H1 (cell line): ENCODE data around the gene RBM47. TPM values are rescaled to one million over a fixed set of nuclear protein-coding genes. Genes with fewer than 3 reads are reported as not detected.

Source experiments
- CTCF ChIA-PET: fragments of 300-600 bp; sonication (Branson Sonifier 250); formaldehyde crosslinking; loops from one replicate; lab custom pipeline; 2021; ENCODE audit not compliant: partially characterized antibody; lab: Charles Lee
- POLR2A ChIA-PET: fragments of 300-600 bp; sonication (Branson Sonifier 250); formaldehyde crosslinking; loops from one replicate; lab custom pipeline; 2021; ENCODE audit warnings: inconsistent platforms; ENCODE audit not compliant: partially characterized antibody; lab: Charles Lee
- DNase-seq, 2 experiments: peaks; one replicate each; pipeline versions ENCODE4 v3.0.0 to v3.0.0-alpha.2; 2010 to 2022; ENCODE audit warnings: low spot score in 2 of 2, low read depth in 1 of 2, mixed read lengths in 1 of 2
- FAIRE-seq: peaks from 2 replicates; lab custom pipeline; 2011; peaks lifted over from hg19 to GRCh38; lab: Jason Lieb, UNC
- H2AFZ ChIP-seq: 2 replicates; pipeline ENCODE4 v1.8.1; 2012; ENCODE audit warnings: low read length, inconsistent platforms
- H2AK5ac ChIP-seq: 2 replicates; pipeline ENCODE4 v1.6.1; 2013; ENCODE audit warnings: low read depth, low read length
- H2BK120ac ChIP-seq: replicated peaks from 2 replicates; pipeline ENCODE3; 2013; ENCODE audit warnings: low read depth, low read length, inconsistent platforms
- H2BK12ac ChIP-seq: 2 replicates; pipeline ENCODE4 v1.6.1; 2013; ENCODE audit warnings: low read depth, low read length
- H2BK15ac ChIP-seq: 2 replicates; pipeline ENCODE4 v1.6.1; 2013; ENCODE audit warnings: low read length
- H2BK20ac ChIP-seq: 2 replicates; pipeline ENCODE4 v1.6.1; 2013; ENCODE audit warnings: low read length
- H2BK5ac ChIP-seq: 2 replicates; pipeline ENCODE4 v1.6.1; 2013; ENCODE audit warnings: low read depth, low read length
- H3K14ac ChIP-seq: 2 replicates; pipeline ENCODE4 v1.6.1; 2013; ENCODE audit warnings: inconsistent platforms; ENCODE audit not compliant: insufficient read length
- H3K18ac ChIP-seq: 2 replicates; pipeline ENCODE4 v1.6.1; 2013; ENCODE audit warnings: low read length; ENCODE audit errors: extremely low read depth
- H3K23ac ChIP-seq: 2 replicates; pipeline ENCODE4 v1.6.1; 2013; ENCODE audit warnings: inconsistent platforms; ENCODE audit not compliant: insufficient read length
- H3K23me2 ChIP-seq: 2 replicates; pipeline ENCODE4 v1.6.1; 2013; ENCODE audit warnings: low read depth, low read length
- H3K27ac ChIP-seq: 2 replicates; pipeline ENCODE4 v1.6.1; 2011; ENCODE audit warnings: low read depth, low read length, inconsistent platforms
- H3K27me3 ChIP-seq, 4 experiments: replicated peaks in 1 of 4; 1 replicate in 1 of 4; 2 replicates in 3 of 4; pipeline versions ENCODE4 v1.6.1 to v1.8.1; 2011 to 2013; ENCODE audit warnings: low read length in 3 of 4, mild to moderate bottlenecking in 3 of 4, inconsistent platforms in 2 of 4, mixed read lengths in 2 of 4, moderate library complexity in 1 of 4; ENCODE audit not compliant: control insufficient read depth in 3 of 4, insufficient read depth in 3 of 4; ENCODE audit errors: extremely low read depth in 1 of 4
- H3K36me3 ChIP-seq, 4 experiments: 2 replicates each; pipeline versions ENCODE4 v1.6.1 to v1.8.1; 2011 to 2013; ENCODE audit warnings: mild to moderate bottlenecking in 4 of 4, low read length in 3 of 4, moderate library complexity in 2 of 4, control low read depth in 1 of 4, inconsistent platforms in 1 of 4; ENCODE audit not compliant: insufficient read depth in 4 of 4, control insufficient read depth in 2 of 4
- H3K4ac ChIP-seq: replicated peaks from 2 replicates; pipeline ENCODE3; 2013; ENCODE audit warnings: low read length, low read depth, mixed read lengths, inconsistent platforms; ENCODE audit not compliant: insufficient read length
- H3K4me1 ChIP-seq, 4 experiments: replicated peaks in 1 of 4; 1 replicate in 1 of 4; 2 replicates in 3 of 4; pipeline versions ENCODE4 v1.6.1 to v1.8.1; 2011 to 2013; ENCODE audit warnings: low read length in 3 of 4, inconsistent platforms in 2 of 4, mixed read lengths in 1 of 4; ENCODE audit not compliant: insufficient read depth in 4 of 4, control insufficient read depth in 3 of 4
- H3K4me2 ChIP-seq, 2 experiments: 2 replicates each; pipeline versions ENCODE4 v1.6.1 to v1.8.1; 2011 to 2013; ENCODE audit warnings: low read depth in 2 of 2, low read length in 2 of 2, control low read depth in 1 of 2, inconsistent platforms in 1 of 2, mild to moderate bottlenecking in 1 of 2; ENCODE audit not compliant: insufficient read depth in 1 of 2
- H3K4me3 ChIP-seq, 4 experiments: fragments of 200-600, 300-600 bp in 1 of 4; sonication (generic), shearing (Covaris generic), sonication (Bioruptor Twin) in 1 of 4; 2 replicates each; pipeline versions ENCODE4 v1.5.1 to v1.8.1; 2011 to 2016; ENCODE audit warnings: low read length in 4 of 4, low read depth in 3 of 4, control low read depth in 2 of 4, inconsistent platforms in 2 of 4, mild to moderate bottlenecking in 2 of 4, mixed read lengths in 1 of 4, moderate library complexity in 1 of 4; ENCODE audit not compliant: insufficient read depth in 2 of 4; ENCODE audit errors: extremely low read depth in 1 of 4
- H3K56ac ChIP-seq: replicated peaks from 2 replicates; pipeline ENCODE3; 2013; ENCODE audit warnings: low read depth, mild to moderate bottlenecking, mixed read lengths, low read length, inconsistent platforms; ENCODE audit not compliant: insufficient read length
- H3K79me1 ChIP-seq: 2 replicates; pipeline ENCODE4 v1.6.1; 2013; ENCODE audit warnings: low read depth, low read length, control low read depth
- H3K79me2 ChIP-seq, 2 experiments: 2 replicates each; pipeline versions ENCODE4 v1.6.1 to v1.8.1; 2012 to 2013; ENCODE audit warnings: low read length in 2 of 2, mild to moderate bottlenecking in 2 of 2, inconsistent platforms in 1 of 2; ENCODE audit not compliant: insufficient read depth in 2 of 2, control insufficient read depth in 1 of 2
- H3K9ac ChIP-seq, 4 experiments: replicated peaks in 1 of 4; 1 replicate in 1 of 4; 2 replicates in 3 of 4; pipeline versions ENCODE4 v1.6.1 to v1.8.1; 2011 to 2013; ENCODE audit warnings: low read depth in 3 of 4, low read length in 3 of 4, control low read depth in 2 of 4, mild to moderate bottlenecking in 2 of 4, moderate library complexity in 2 of 4, inconsistent platforms in 1 of 4; ENCODE audit errors: extremely low read depth in 1 of 4
- H3K9me3 ChIP-seq, 2 experiments: 2 replicates each; pipeline versions ENCODE4 v1.6.1 to v1.8.1; 2012 to 2013; ENCODE audit warnings: mild to moderate bottlenecking in 2 of 2, moderate library complexity in 2 of 2, control low read depth in 1 of 2, inconsistent platforms in 1 of 2, low read depth in 1 of 2, low read length in 1 of 2, mixed read lengths in 1 of 2; ENCODE audit not compliant: insufficient read depth in 2 of 2
- H4K20me1 ChIP-seq, 2 experiments: replicated peaks in 1 of 2; 2 replicates each; pipeline versions ENCODE3 to v1.8.1; 2011 to 2013; ENCODE audit warnings: inconsistent platforms in 2 of 2, low read length in 2 of 2, mild to moderate bottlenecking in 1 of 2; ENCODE audit not compliant: insufficient read depth in 2 of 2, control insufficient read depth in 1 of 2
- H4K5ac ChIP-seq: 2 replicates; pipeline ENCODE4 v1.6.1; 2013; ENCODE audit warnings: low read length, low read depth, mixed read lengths, inconsistent platforms; ENCODE audit not compliant: insufficient read length
- H4K8ac ChIP-seq: 2 replicates; pipeline ENCODE4 v1.8.0; 2013; ENCODE audit warnings: mild to moderate bottlenecking, moderate library complexity, low read length, inconsistent platforms; ENCODE audit not compliant: insufficient read depth; ENCODE audit errors: extremely low read depth
- H4K91ac ChIP-seq: replicated peaks from 2 replicates; pipeline ENCODE3; 2013; ENCODE audit warnings: low read length, mixed read lengths, inconsistent platforms; ENCODE audit not compliant: insufficient read length
- CBX5 ChIP-seq: fragments of 300-800, 300-1000 bp; sonication (generic); IDR thresholded peaks from 2 replicates; pipeline ENCODE4 v1.7.1; 2016; ENCODE audit warnings: antibody characterized with exemption, low read length, low read depth
- KDM5A ChIP-seq: fragments of 200-600 bp; IDR thresholded peaks from 2 replicates; pipeline ENCODE4 v1.7.1; 2012; ENCODE audit warnings: mild to moderate bottlenecking, low read length, inconsistent platforms, mixed read lengths
- RBBP5 ChIP-seq: IDR thresholded peaks from 2 replicates; pipeline ENCODE4 v1.7.1; 2012; ENCODE audit warnings: low read depth, mild to moderate bottlenecking, inconsistent platforms, low read length, moderate library complexity, borderline replicate concordance
- RFX5 ChIP-seq: IDR thresholded peaks from 2 replicates; pipeline ENCODE4 v1.6.1; 2011; ENCODE audit warnings: low read depth, low read length, improper control_type of control experiment, borderline replicate concordance
- RNF2 ChIP-seq: fragments of 200-900, 300-1000 bp; sonication (generic); IDR thresholded peaks from 2 replicates; pipeline ENCODE4 v1.7.1; 2016; ENCODE audit warnings: borderline replicate concordance, low read depth, mild to moderate bottlenecking, antibody characterized with exemption, low read length; ENCODE audit not compliant: poor library complexity, severe bottlenecking; ENCODE audit errors: missing control alignments
- TEAD4 ChIP-seq: IDR thresholded peaks from 2 replicates; pipeline ENCODE4 v1.6.1; 2012; ENCODE audit warnings: low read depth, low read length, inconsistent platforms, mixed read lengths
- WGBS, 2 experiments: shearing (Covaris generic) in 1 of 2; methylation state at CpG; one replicate each; pipeline versions ENCODE4 v1.1.6 to v1.1.7; 2013 to 2015; ENCODE audit warnings: low lambda C conversion rate in 2 of 2, mixed read lengths in 2 of 2, inconsistent platforms in 1 of 2, low coverage in 1 of 2, missing lambda C conversion rate in 1 of 2; ENCODE audit not compliant: insufficient replicate concordance in 2 of 2, insufficient coverage in 1 of 2, insufficient read length in 1 of 2; ENCODE audit errors: extremely low coverage in 1 of 2, missing lambda C conversion rate in 1 of 2; 5-methylcytosine and 5-hydroxymethylcytosine counted together
- polyA plus RNA-seq, 7 experiments: library from polyadenylated mRNA; depleted of rRNA in 3 of 7; stranded (reverse) in 5 of 7; unstranded in 2 of 7; fragments of >200 nt in 5 of 7; fragments of 200-250 nt in 2 of 7; gene quantifications; 1 replicate in 5 of 7; 2 replicates in 1 of 7; 4 replicates in 1 of 7; pipeline versions ENCODE4 v1.2.1 to v1.2.3, GENCODE V29; 2011 to 2013; ENCODE audit warnings: missing spikeins in 2 of 7, mixed read lengths in 2 of 7
- total RNA-seq: library from RNA; stranded (reverse); fragmentation: NEBNext Ultra II Directional; extraction: Animal tissue kit (Norgen Biotek cat#: 25700); gene quantifications from 2 replicates; pipeline ENCODE4 v1.2.1, GENCODE V29; 2021

Gene RBM47
- total and polyA plus RNA-seq, 2 of the 8 experiments (the other 6 are each of a cell fraction or from before 2014, with no cell fraction given) = 42.8 to 78.9 TPM

DNA sequence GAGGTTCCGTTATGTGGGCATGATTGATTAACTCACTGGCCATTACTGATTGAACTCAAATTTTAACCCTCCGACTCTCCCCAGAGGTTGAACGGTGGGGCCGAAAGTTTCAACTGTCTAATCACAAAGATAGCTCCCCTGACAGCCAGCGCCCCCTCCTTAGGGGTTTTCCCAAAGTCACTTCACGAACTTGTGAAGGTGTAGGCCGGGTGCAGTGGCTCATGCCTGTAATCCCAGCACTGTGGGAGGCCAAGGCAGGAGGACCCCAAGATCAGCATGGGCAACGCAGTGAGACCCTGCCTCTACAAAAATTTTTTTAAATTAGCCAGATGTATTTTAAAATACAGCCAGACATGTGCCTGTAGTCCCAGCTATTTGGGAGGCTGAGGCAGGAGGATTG lies 39.8 kb upstream of the RBM47 start:
- Histone ChIP-seq H3K36me3 (no peaks in the 10 kb centered on the region), H2AK5ac (no peak overlapping the region), H4K5ac (no peak overlapping the region), H3K9me3 (no peaks in the 10 kb centered on the region), H2BK20ac (no peak overlapping the region), H3K4ac (no peak overlapping the region), H3K27ac (no peak overlapping the region), H3K23me2 (no peaks in the 10 kb centered on the region), H2BK12ac (no peak overlapping the region), H4K20me1 (no peaks in the 10 kb centered on the region), H3K14ac (no peak overlapping the region), H3K27me3 (no peaks in the 10 kb centered on the region), H3K56ac (no peak overlapping the region), H3K4me2 (no peak overlapping the region), H4K91ac (no peak overlapping the region), H3K79me2 (no peaks in the 10 kb centered on the region), H3K9ac (no peak overlapping the region), H3K4me3 (no peak overlapping the region), H3K23ac (no peak overlapping the region), H2AFZ (no peak overlapping the region), H2BK120ac (no peak overlapping the region), H4K8ac (no peak overlapping the region), H2BK5ac (no peak overlapping the region), H3K18ac (no peak overlapping the region), H3K4me1 (peaks cover 8 to 12% (median 9%) of the 10 kb centered on the region in 4 experiments), H3K79me1 (no peaks in the 10 kb centered on the region), H2BK15ac (no peak overlapping the region)
- WGBS, 2 experiments = 92% methylated on average over 8 of the region's 8 CpGs; no CpG with 5 or more reads in 1 of the 2 experiments
- no peak for FAIRE-seq
- POLR2A ChIA-PET = no interaction called here
- TF ChIP-seq TEAD4 = no peak
- TF ChIP-seq CBX5 = no peak
- no peak for TF ChIP-seq RFX5
- no peak for TF ChIP-seq RBBP5
- TF ChIP-seq KDM5A = no peak
- TF ChIP-seq RNF2 = no peak
- no peak for DNase-seq
- CTCF ChIA-PET = interaction anchor here (0.6 kb wide), 1 partner anchor 8 kb away, joined by 3 read pairs; no protein-coding TSS in a partner anchor
